ENCODE data around the gene PRRT4. TPM values are rescaled to one million over a fixed set of nuclear protein-coding genes. Genes with fewer than 3 reads are reported as not detected.

Gene PRRT4
- polyA plus RNA-seq, 1 donor (not counting 4 experiments of a cell fraction or from before 2014, with no cell fraction given) = 0.12 TPM

DNA sequence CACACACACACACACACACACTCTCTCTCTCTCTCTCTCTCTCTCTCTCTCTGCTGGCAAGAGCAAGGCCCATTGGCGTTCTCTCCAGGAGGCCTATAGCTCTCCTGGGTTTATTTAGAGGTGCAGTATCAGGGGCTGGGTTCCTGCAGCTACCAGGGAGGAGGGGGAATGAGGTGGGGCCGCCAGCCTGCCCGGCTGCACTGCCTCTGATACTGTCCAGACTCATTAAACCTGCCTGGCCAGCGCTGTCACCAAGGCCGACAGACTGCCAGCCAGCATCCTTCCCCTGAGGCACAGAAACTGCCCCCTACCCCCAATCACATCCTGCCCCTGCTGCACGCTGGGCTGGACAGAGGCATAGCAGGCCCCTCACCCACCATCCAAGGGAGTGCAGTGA, 4.3 kb downstream of the PRRT4 start:
- no peak for DNase-seq (ENCODE audit: low read depth, low spot score)
- Histone ChIP-seq H3K4me3 (ENCODE audit: control insufficient read depth in 2 of 3, extremely low read depth in 1 of 3, insufficient read depth in 2 of 3, low read depth in 1 of 3, low read length in 3 of 3) (no peak overlapping the region), H3K27ac (ENCODE audit: control insufficient read depth, insufficient read depth, low read length) (no peak overlapping the region), H3K27me3 (ENCODE audit: control insufficient read depth, extremely low read depth, insufficient read depth, low read length) (peaks cover 11% of the 10 kb centered on the region), H3K9ac (ENCODE audit: control insufficient read depth, extremely low read depth, insufficient read depth, low read length) (no peak overlapping the region), H3K9me3 (ENCODE audit: control insufficient read depth, low read depth, low read length) (no peaks in the 10 kb centered on the region), H3K4me2 (ENCODE audit: control insufficient read depth, extremely low read depth, insufficient read depth, low read depth, low read length) (no peak overlapping the region), H2AFZ (ENCODE audit: control insufficient read depth, low read length) (no peak overlapping the region), H3K9me1 (ENCODE audit: control insufficient read depth, extremely low read depth, insufficient read depth, low read length) (no peaks in the 10 kb centered on the region), H3K79me2 (ENCODE audit: control insufficient read depth, insufficient read depth, low read length) (no peaks in the 10 kb centered on the region), H3K4me1 (ENCODE audit: control insufficient read depth, extremely low read depth, insufficient read depth, low read length) (peaks cover 11% of the 10 kb centered on the region), H4K20me1 (ENCODE audit: control insufficient read depth, extremely low read depth, insufficient read depth, low read length) (no peaks in the 10 kb centered on the region), H3K36me3 (ENCODE audit: control insufficient read depth in 2 of 2, extremely low read depth in 1 of 2, insufficient read depth in 2 of 2, low read length in 2 of 2) (no peaks in the 10 kb centered on the region)
- FAIRE-seq = no peak
- dilution Hi-C loops (cut with MboI; ENCODE audit: extremely low pct_ligation_motif_present, low sequenced_read_pairs) = no loop called here
- TF ChIP-seq EZH2 (IDR thresholded peaks at IDR 0.05; ENCODE audit: low read length) = no peak
- TF ChIP-seq, protein P1, sequence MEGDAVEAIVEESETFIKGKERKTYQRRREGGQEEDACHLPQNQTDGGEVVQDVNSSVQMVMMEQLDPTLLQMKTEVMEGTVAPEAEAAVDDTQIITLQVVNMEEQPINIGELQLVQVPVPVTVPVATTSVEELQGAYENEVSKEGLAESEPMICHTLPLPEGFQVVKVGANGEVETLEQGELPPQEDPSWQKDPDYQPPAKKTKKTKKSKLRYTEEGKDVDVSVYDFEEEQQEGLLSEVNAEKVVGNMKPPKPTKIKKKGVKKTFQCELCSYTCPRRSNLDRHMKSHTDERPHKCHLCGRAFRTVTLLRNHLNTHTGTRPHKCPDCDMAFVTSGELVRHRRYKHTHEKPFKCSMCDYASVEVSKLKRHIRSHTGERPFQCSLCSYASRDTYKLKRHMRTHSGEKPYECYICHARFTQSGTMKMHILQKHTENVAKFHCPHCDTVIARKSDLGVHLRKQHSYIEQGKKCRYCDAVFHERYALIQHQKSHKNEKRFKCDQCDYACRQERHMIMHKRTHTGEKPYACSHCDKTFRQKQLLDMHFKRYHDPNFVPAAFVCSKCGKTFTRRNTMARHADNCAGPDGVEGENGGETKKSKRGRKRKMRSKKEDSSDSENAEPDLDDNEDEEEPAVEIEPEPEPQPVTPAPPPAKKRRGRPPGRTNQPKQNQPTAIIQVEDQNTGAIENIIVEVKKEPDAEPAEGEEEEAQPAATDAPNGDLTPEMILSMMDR (optimal IDR thresholded peaks at IDR 0.05 in 1 of 3, IDR thresholded peaks at IDR 0.05 in 1 of 3, conservative IDR thresholded peaks at IDR 0.05 in 1 of 3; ENCODE audit: extremely low read depth in 1 of 3, insufficient read depth in 2 of 3, low read length in 3 of 3) = no peak

DNA sequence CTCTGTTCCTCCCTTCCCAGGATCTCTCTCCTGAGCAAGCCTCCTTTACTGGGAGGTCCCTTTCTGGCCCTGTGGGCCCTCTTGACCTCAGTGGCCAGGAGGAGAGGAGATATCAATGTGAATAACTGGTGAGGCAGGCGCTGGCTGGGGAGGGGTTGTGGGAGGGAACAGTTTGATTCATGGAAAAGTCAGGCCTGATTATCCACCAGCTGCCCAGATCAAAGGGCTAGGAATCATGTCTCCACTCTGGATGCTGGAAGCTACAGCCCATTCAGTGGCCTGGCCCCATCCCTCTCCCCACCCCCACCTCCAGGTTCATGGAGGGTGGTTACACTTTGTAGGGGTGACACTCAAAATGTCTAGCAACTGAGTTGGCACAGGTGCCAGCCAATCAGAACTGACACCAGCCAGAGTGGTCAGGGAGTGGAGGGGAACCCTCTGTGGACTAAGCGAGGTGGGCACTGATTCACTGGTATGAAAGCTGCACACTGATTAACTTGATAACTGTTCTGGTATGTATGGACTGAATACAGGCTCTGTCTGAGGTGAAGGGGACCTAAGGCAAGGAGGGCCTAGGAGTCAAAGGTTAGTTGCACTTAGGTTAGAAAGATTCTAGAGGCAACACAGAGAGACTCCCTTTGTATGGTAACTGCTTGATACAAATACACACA, 4.8 kb downstream of the PRRT4 start:
- dilution Hi-C loops (cut with MboI; ENCODE audit: extremely low pct_ligation_motif_present, low sequenced_read_pairs) = no loop called here
- Histone ChIP-seq H3K4me1 (ENCODE audit: control insufficient read depth, extremely low read depth, insufficient read depth, low read length) (peaks cover 6% of the 10 kb centered on the region), H3K79me2 (ENCODE audit: control insufficient read depth, insufficient read depth, low read length) (no peaks in the 10 kb centered on the region), H3K9ac (ENCODE audit: control insufficient read depth, extremely low read depth, insufficient read depth, low read length) (no peak overlapping the region), H3K4me3 (ENCODE audit: control insufficient read depth in 2 of 3, extremely low read depth in 1 of 3, insufficient read depth in 2 of 3, low read depth in 1 of 3, low read length in 3 of 3) (no peak overlapping the region), H3K36me3 (ENCODE audit: control insufficient read depth in 2 of 2, extremely low read depth in 1 of 2, insufficient read depth in 2 of 2, low read length in 2 of 2) (no peaks in the 10 kb centered on the region), H3K9me1 (ENCODE audit: control insufficient read depth, extremely low read depth, insufficient read depth, low read length) (no peaks in the 10 kb centered on the region), H3K4me2 (ENCODE audit: control insufficient read depth, extremely low read depth, insufficient read depth, low read depth, low read length) (no peak overlapping the region), H4K20me1 (ENCODE audit: control insufficient read depth, extremely low read depth, insufficient read depth, low read length) (no peaks in the 10 kb centered on the region), H3K27me3 (ENCODE audit: control insufficient read depth, extremely low read depth, insufficient read depth, low read length) (peaks cover 14% of the 10 kb centered on the region), H3K9me3 (ENCODE audit: control insufficient read depth, low read depth, low read length) (no peaks in the 10 kb centered on the region), H2AFZ (ENCODE audit: control insufficient read depth, low read length) (no peak overlapping the region), H3K27ac (ENCODE audit: control insufficient read depth, insufficient read depth, low read length) (no peak overlapping the region)
- FAIRE-seq (no peak), DNase-seq (ENCODE audit: low read depth, low spot score) (no peak)
- no peak for TF ChIP-seq EZH2 (IDR thresholded peaks at IDR 0.05; ENCODE audit: low read length)

DNA sequence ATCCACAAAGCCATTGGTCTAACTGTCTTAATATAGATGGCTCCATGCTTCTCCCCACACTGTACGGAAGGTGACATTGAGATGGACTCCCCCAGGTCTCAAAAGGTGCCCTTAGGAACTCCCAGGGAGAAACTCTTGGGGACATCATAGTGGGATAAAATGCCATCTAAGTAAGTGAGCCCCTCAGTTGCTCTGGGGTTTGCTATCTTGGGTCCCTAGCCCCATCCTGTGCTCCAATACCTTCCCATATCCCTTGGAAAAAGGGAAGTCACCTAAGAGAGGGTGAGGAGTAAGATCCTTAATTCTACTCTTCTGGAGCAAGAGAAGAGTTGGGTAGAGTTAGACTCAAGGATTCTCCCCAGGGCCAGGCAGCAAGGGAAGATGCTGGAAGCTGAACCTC, 7.9 kb downstream of the PRRT4 start:
- no peaks in the 10 kb centered on the region for H3K9me3 ChIP-seq (ENCODE audit: control insufficient read depth, low read depth, low read length)

More for the DNA sequence above, 7.9 kb downstream of the PRRT4 start:
- Histone ChIP-seq H4K20me1 (ENCODE audit: control insufficient read depth, extremely low read depth, insufficient read depth, low read length) (no peaks in the 10 kb centered on the region), H3K27me3 (ENCODE audit: control insufficient read depth, extremely low read depth, insufficient read depth, low read length) (peaks cover 39% of the 10 kb centered on the region), H3K36me3 (ENCODE audit: control insufficient read depth in 2 of 2, extremely low read depth in 1 of 2, insufficient read depth in 2 of 2, low read length in 2 of 2) (no peaks in the 10 kb centered on the region), H3K4me3 (ENCODE audit: control insufficient read depth in 2 of 3, extremely low read depth in 1 of 3, insufficient read depth in 2 of 3, low read depth in 1 of 3, low read length in 3 of 3) (no peak overlapping the region), H3K79me2 (ENCODE audit: control insufficient read depth, insufficient read depth, low read length) (no peaks in the 10 kb centered on the region), H3K4me1 (ENCODE audit: control insufficient read depth, extremely low read depth, insufficient read depth, low read length) (peaks cover 4% of the 10 kb centered on the region), H2AFZ (ENCODE audit: control insufficient read depth, low read length) (no peak overlapping the region), H3K9ac (ENCODE audit: control insufficient read depth, extremely low read depth, insufficient read depth, low read length) (no peak overlapping the region), H3K4me2 (ENCODE audit: control insufficient read depth, extremely low read depth, insufficient read depth, low read depth, low read length) (no peak overlapping the region), H3K27ac (ENCODE audit: control insufficient read depth, insufficient read depth, low read length) (no peak overlapping the region), H3K9me1 (ENCODE audit: control insufficient read depth, extremely low read depth, insufficient read depth, low read length) (no peaks in the 10 kb centered on the region)
- FAIRE-seq (no peak), DNase-seq (ENCODE audit: low read depth, low spot score) (no peak)
- dilution Hi-C loops (cut with MboI; ENCODE audit: extremely low pct_ligation_motif_present, low sequenced_read_pairs) = no loop called here
- TF ChIP-seq, protein P1 (optimal IDR thresholded peaks at IDR 0.05 in 1 of 3, IDR thresholded peaks at IDR 0.05 in 1 of 3, conservative IDR thresholded peaks at IDR 0.05 in 1 of 3; ENCODE audit: extremely low read depth in 1 of 3, insufficient read depth in 2 of 3, low read length in 3 of 3) = no peak
- no peak for TF ChIP-seq EZH2 (IDR thresholded peaks at IDR 0.05; ENCODE audit: low read length)
